Fibroblast of villous mesenchyme (primary cell): ENCODE results near the gene CD86. TPM values are rescaled to one million over a fixed set of nuclear protein-coding genes. Genes with fewer than 3 reads are reported as not detected.

ENCODE experiments used
- DNase-seq: peaks from one replicate; pipeline ENCODE4 v3.0.0-alpha.2; 2010; ENCODE audit warnings: low read depth
- H3K4me3 ChIP-seq: 2 replicates; pipeline ENCODE4 v1.5.1; 2011; ENCODE audit warnings: low read depth, mild to moderate bottlenecking, low read length
- CTCF ChIP-seq: IDR thresholded peaks from 2 replicates; pipeline ENCODE4 v1.5.1; 2012; ENCODE audit warnings: low read depth, mild to moderate bottlenecking, low read length; ENCODE audit not compliant: insufficient read depth
- total RNA-seq: library from RNA; depleted of rRNA; stranded (reverse); fragments of >200 nt; gene quantifications from 2 replicates; pipeline ENCODE4 v1.2.3, GENCODE V29; 2012

CD86 gene
- total RNA-seq, 1 donor, result not detected

- no peak for TF ChIP-seq CTCF
- no peak for DNase-seq
- no peak overlapping the region for H3K4me3 ChIP-seq
Measured at GRCh38 chr3:122094693-122095092, 39.5 kb downstream of the CD86 start.

- TF ChIP-seq CTCF, result no peak
- no peak for DNase-seq
- H3K4me3 ChIP-seq, result no peak overlapping the region
Measured at GRCh38 chr3:122097141-122097540, 42.0 kb downstream of the CD86 start.

- no peak for TF ChIP-seq CTCF
- H3K4me3 ChIP-seq, result no peak overlapping the region
- no peak for DNase-seq
Measured at GRCh38 chr3:122098611-122099010, 43.4 kb downstream of the CD86 start.

- no peak for DNase-seq
- no peak for TF ChIP-seq CTCF
Measured at GRCh38 chr3:122099255-122099654, 44.1 kb downstream of the CD86 start.

GRCh38 chr3:122100083-122100482 is 44.9 kb downstream of the CD86 start:
- no peak for TF ChIP-seq CTCF
- DNase-seq, result no peak
- no peak overlapping the region for H3K4me3 ChIP-seq

More at GRCh38 chr3:122099255-122099654, 44.1 kb downstream of the CD86 start:
- no peak overlapping the region for H3K4me3 ChIP-seq

GRCh38 chr3:122100591-122101463 is 45.7 kb downstream of the CD86 start:
- no peak overlapping the region for H3K4me3 ChIP-seq
- no peak for TF ChIP-seq CTCF
- no peak for DNase-seq

GRCh38 chr3:122101646-122102045 is 46.5 kb downstream of the CD86 start:
- no peak overlapping the region for H3K4me3 ChIP-seq
- peak; percentile 66 for TF ChIP-seq CTCF
- peak; percentile 68 for DNase-seq
